Lung microvascular endothelial cell (primary cell): ENCODE results near the gene SCUBE3. TPM values are rescaled to one million over a fixed set of nuclear protein-coding genes. Genes with fewer than 3 reads are reported as not detected.

ENCODE experiments used
- DNase-seq, 2 donors: peaks; one replicate each; pipeline versions ENCODE4 v3.0.0 to v3.0.0-alpha.2; 2010; ENCODE audit warnings: low read depth in 2 of 2
- total RNA-seq: library from RNA; depleted of rRNA; stranded (reverse); fragments of >200 nt; gene quantifications from 2 replicates; pipeline ENCODE4 v1.2.1, GENCODE V29; 2014

The SCUBE3 gene
- total RNA-seq, 1 donor from 2014 or later = 0.60 TPM

GRCh38 chr6:35239581-35239980 lies 25.8 kb downstream of the SCUBE3 start:
- DNase-seq = no peak

GRCh38 chr6:35240838-35241801 lies 27.4 kb downstream of the SCUBE3 start:
- DNase-seq = peak; percentile 53 to 80

GRCh38 chr6:35242486-35242885 lies 28.7 kb downstream of the SCUBE3 start:
- DNase-seq = no peak

- no peak for DNase-seq
Measured at GRCh38 chr6:35242906-35243305, 29.1 kb downstream of the SCUBE3 start.

GRCh38 chr6:35243386-35243958 lies 29.7 kb downstream of the SCUBE3 start:
- no peak for DNase-seq

GRCh38 chr6:35244551-35244950 lies 30.8 kb downstream of the SCUBE3 start:
- DNase-seq = no peak

GRCh38 chr6:35247642-35248231 lies 34.0 kb downstream of the SCUBE3 start:
- no peak for DNase-seq

GRCh38 chr6:35248300-35248699 lies 34.5 kb downstream of the SCUBE3 start:
- DNase-seq = peak in 1 of 2 donors; percentile 12

- DNase-seq = no peak
Measured at GRCh38 chr6:35248965-35249364, 35.2 kb downstream of the SCUBE3 start.

- no peak for DNase-seq
Measured at GRCh38 chr6:35251949-35252348, 38.2 kb downstream of the SCUBE3 start.

GRCh38 chr6:35253249-35253648 lies 39.5 kb downstream of the SCUBE3 start:
- DNase-seq = no peak

- no peak for DNase-seq
Measured at GRCh38 chr6:35258336-35258735, 44.6 kb downstream of the SCUBE3 start.

- DNase-seq = peak; percentile 60 to 62
Measured at GRCh38 chr6:35258858-35259193, 45.1 kb downstream of the SCUBE3 start.

- peak; percentile 95 to 97 for DNase-seq
Measured at GRCh38 chr6:35259194-35259947, 45.6 kb downstream of the SCUBE3 start, which contains the start of gene ZNF76. Gene ZNF76, plus strand, starts transcription at chr6:35259735. Its CDS starts 21,417 bp downstream, at chr6:35281152.

- peak; percentile 35 to 68 for DNase-seq
Measured at GRCh38 chr6:35259948-35260590, 46.3 kb downstream of the SCUBE3 start.

GRCh38 chr6:35260591-35261570 lies 47.1 kb downstream of the SCUBE3 start:
- DNase-seq = no peak

- no peak for DNase-seq
Measured at GRCh38 chr6:35262596-35262995, 48.8 kb downstream of the SCUBE3 start.

- DNase-seq = no peak
Measured at GRCh38 chr6:35264550-35265274, 51.0 kb downstream of the SCUBE3 start.

- DNase-seq = no peak
Measured at GRCh38 chr6:35265523-35265922, 51.8 kb downstream of the SCUBE3 start.
